Upper lobe of left lung (tissue), 6 donors: ENCODE measurements around the gene ROBO1. TPM values are rescaled to one million over a fixed set of nuclear protein-coding genes. Genes with fewer than 3 reads are reported as not detected.

ENCODE experiments used
- ATAC-seq, 2 donors: fragments of 200-7000 bp; cut with Tn5 transposase; one replicate each; pipeline ENCODE4 v1.9.1; 2022; ENCODE audit warnings: mild to moderate bottlenecking in 2 of 2, moderate library complexity in 2 of 2; ENCODE audit not compliant: low FRiP score in 2 of 2
- DNase-seq, 2 donors: peaks; one replicate each; pipeline ENCODE4 v3.0.0-alpha.2; 2019 to 2020
- H3K27ac ChIP-seq, 4 donors: fragments of 200-600 bp; sonication (generic); one replicate each; pipeline ENCODE4 v1.5.1; 2016 to 2019
- H3K27me3 ChIP-seq, 4 donors: fragments of 200-600 bp; sonication (generic); one replicate each; pipeline ENCODE4 v1.5.1; 2017 to 2019
- H3K36me3 ChIP-seq, 4 donors: fragments of 200-600 bp; sonication (generic); one replicate each; pipeline ENCODE4 v1.5.1; 2016 to 2019
- H3K4me1 ChIP-seq, 4 donors: fragments of 200-600 bp; sonication (generic); one replicate each; pipeline ENCODE4 v1.5.1; 2018 to 2019
- H3K4me3 ChIP-seq, 4 donors: fragments of 200-600 bp; sonication (generic); one replicate each; pipeline ENCODE4 v1.5.1; 2017 to 2019; ENCODE audit warnings: mild to moderate bottlenecking in 2 of 4, moderate library complexity in 1 of 4
- H3K9me3 ChIP-seq, 4 donors: fragments of 200-600 bp; sonication (generic); one replicate each; pipeline ENCODE4 v1.5.1; 2018 to 2019
- CTCF ChIP-seq, 6 experiments: fragments of 450-650 bp in 4 of 6; fragments of 200-600 bp in 2 of 6; sonication (generic) in 2 of 6; IDR thresholded peaks; one replicate each; pipeline ENCODE4 v1.5.1; 2016 to 2019; ENCODE audit warnings: antibody characterized with exemption in 6 of 6
- EP300 ChIP-seq, 4 donors: sonication (generic); formaldehyde crosslinking; IDR thresholded peaks; one replicate each; pipeline ENCODE4 v1.5.1; 2017; ENCODE audit warnings: antibody characterized with exemption in 4 of 4, control low read depth in 2 of 4
- POLR2A ChIP-seq, 4 donors: fragments of 450-650 bp; IDR thresholded peaks; one replicate each; pipeline ENCODE4 v1.5.1; 2016 to 2017; ENCODE audit warnings: antibody characterized with exemption in 4 of 4, mild to moderate bottlenecking in 2 of 4
- POLR2AphosphoS5 ChIP-seq, 2 donors: sonication (generic); formaldehyde crosslinking; IDR thresholded peaks; one replicate each; pipeline ENCODE4 v1.5.1; 2017; ENCODE audit warnings: antibody characterized with exemption in 2 of 2
- WGBS, 2 donors: methylation state at CpG; one replicate each; pipeline ENCODE4 v1.1.5; 2017 to 2018; 5-methylcytosine and 5-hydroxymethylcytosine counted together
- total RNA-seq, 6 donors: library from RNA; depleted of rRNA in 4 of 6; stranded (reverse); fragments of >200 nt in 4 of 6; gene quantifications; one replicate each; pipeline versions ENCODE4 v1.1.0 to v1.2.1, GENCODE V29; 2016 to 2021
- donor health status: DM: no; HTN: no; CAD: no; lungs with moderate emphysema.
- donor health status: DM: no; HTN: yes; CAD: no; lungs with severe emphysema.

The ROBO1 gene
- total RNA-seq, 6 donors from 2014 or later, result 10.5 to 29.0 (median 18.0) TPM

GRCh38 chr3:79690072-79690471 lies 77.7 kb downstream of the ROBO1 start:
- WGBS, 2 donors, result 63 to 93% methylated on average over 1 of the region's 1 CpG
- Histone ChIP-seq H3K9me3 (no peaks in the 10 kb centered on the region), H3K36me3 (no peaks in the 10 kb centered on the region), H3K4me1 (no peaks in the 10 kb centered on the region), H3K27me3 (no peaks in the 10 kb centered on the region), H3K27ac (no peak overlapping the region), H3K4me3 (no peak overlapping the region)
- DNase-seq (no peak), ATAC-seq (no peak)
- TF ChIP-seq CTCF (IDR thresholded peaks at IDR 0.05), result no peak
- TF ChIP-seq POLR2A (IDR thresholded peaks at IDR 0.05), result no peak
- no peak for TF ChIP-seq POLR2AphosphoS5 (IDR thresholded peaks at IDR 0.05)
- TF ChIP-seq EP300 (IDR thresholded peaks at IDR 0.05), result no peak

GRCh38 chr3:79685108-79685507 lies 82.7 kb downstream of the ROBO1 start:
- Histone ChIP-seq H3K27ac (no peak overlapping the region), H3K4me1 (no peaks in the 10 kb centered on the region), H3K36me3 (no peaks in the 10 kb centered on the region), H3K9me3 (no peaks in the 10 kb centered on the region), H3K4me3 (no peak overlapping the region), H3K27me3 (no peaks in the 10 kb centered on the region)
- TF ChIP-seq POLR2A (IDR thresholded peaks at IDR 0.05) (no peak), CTCF (IDR thresholded peaks at IDR 0.05) (no peak), EP300 (IDR thresholded peaks at IDR 0.05) (no peak), POLR2AphosphoS5 (IDR thresholded peaks at IDR 0.05) (no peak)
- DNase-seq, result no peak
- ATAC-seq, result no peak

GRCh38 chr3:79684041-79684440 lies 83.8 kb downstream of the ROBO1 start:
- no peaks in the 10 kb centered on the region for H3K36me3 ChIP-seq
- no peaks in the 10 kb centered on the region for H3K9me3 ChIP-seq
- no peak for DNase-seq
- no peak for ATAC-seq
- 91 to 94% methylated on average over 1 of the region's 1 CpG for WGBS, 2 donors
- H3K4me1 ChIP-seq, result no peaks in the 10 kb centered on the region
- TF ChIP-seq POLR2AphosphoS5 (IDR thresholded peaks at IDR 0.05) (no peak), EP300 (IDR thresholded peaks at IDR 0.05) (no peak), CTCF (IDR thresholded peaks at IDR 0.05) (no peak), POLR2A (IDR thresholded peaks at IDR 0.05) (no peak)
- no peaks in the 10 kb centered on the region for H3K27me3 ChIP-seq
- H3K27ac ChIP-seq, result no peak overlapping the region
- no peak overlapping the region for H3K4me3 ChIP-seq

- WGBS, 2 donors, result 83 to 85% methylated on average over 2 of the region's 2 CpGs
- Histone ChIP-seq H3K9me3 (no peaks in the 10 kb centered on the region), H3K4me3 (no peak overlapping the region), H3K27me3 (no peaks in the 10 kb centered on the region), H3K36me3 (no peaks in the 10 kb centered on the region), H3K4me1 (no peaks in the 10 kb centered on the region), H3K27ac (no peak overlapping the region)
- TF ChIP-seq EP300 (IDR thresholded peaks at IDR 0.05) (no peak), CTCF (IDR thresholded peaks at IDR 0.05) (no peak), POLR2AphosphoS5 (IDR thresholded peaks at IDR 0.05) (no peak), POLR2A (IDR thresholded peaks at IDR 0.05) (no peak)
- no peak for DNase-seq
- ATAC-seq, result no peak
These were observed 95.1 kb downstream of the ROBO1 start for GRCh38 chr3:79672731-79673130.

- 69 to 73% methylated on average over 1 of the region's 1 CpG for WGBS, 2 donors
- Histone ChIP-seq H3K4me3 (no peak overlapping the region), H3K4me1 (no peaks in the 10 kb centered on the region), H3K27ac (no peak overlapping the region), H3K27me3 (no peaks in the 10 kb centered on the region), H3K36me3 (no peaks in the 10 kb centered on the region), H3K9me3 (no peaks in the 10 kb centered on the region)
- ATAC-seq (no peak), DNase-seq (no peak)
- TF ChIP-seq POLR2AphosphoS5 (IDR thresholded peaks at IDR 0.05) (no peak), POLR2A (IDR thresholded peaks at IDR 0.05) (no peak)
These were observed 95.7 kb downstream of the ROBO1 start for GRCh38 chr3:79672075-79672474.
